Dedifferentiated amniotic fluid mesenchymal stem cell (primary cell): ENCODE measurements around the gene MTOR.
"Not testable (repeated sequence)": the region's sequence is repeated elsewhere in the genome, so short reads cannot be mapped to it uniquely, and the experiment has no call there.

Source experiments
- DNase-seq: peaks from one replicate; pipeline ENCODE4 v3.0.0-alpha.2; 2016; ENCODE audit errors: extremely low spot score

Gene MTOR

GRCh38 chr1:11280719-11281376 is 18.5 kb upstream of the MTOR start:
- DNase-seq, result no peak

- no peak for DNase-seq
These were observed 17.3 kb upstream of the MTOR start for GRCh38 chr1:11279630-11280029.

GRCh38 chr1:11279152-11279551 is 16.8 kb upstream of the MTOR start:
- no peak for DNase-seq

- no peak for DNase-seq
These were observed 11.4 kb upstream of the MTOR start for GRCh38 chr1:11273595-11274234.

GRCh38 chr1:11272832-11273594 is 10.7 kb upstream of the MTOR start, which contains the start of gene UBIAD1:
Gene UBIAD1 (plus strand): TSS chr1:11273198. CDS start chr1:11273532, 334 bp downstream.
- peak; percentile 74 for DNase-seq

- no peak for DNase-seq
These were observed 10.1 kb upstream of the MTOR start for GRCh38 chr1:11272544-11272831.

- not testable (repeated sequence) for DNase-seq
These were observed 5.3 kb upstream of the MTOR start for GRCh38 chr1:11267350-11268337.

- no peak for DNase-seq
These were observed 4.1 kb upstream of the MTOR start for GRCh38 chr1:11266268-11267074.

GRCh38 chr1:11256299-11256698 is 6.1 kb downstream of the MTOR start:
- DNase-seq, result no peak

- DNase-seq, result no peak
These were observed 9.1 kb downstream of the MTOR start for GRCh38 chr1:11253226-11253625.

GRCh38 chr1:11252538-11252937 is 9.8 kb downstream of the MTOR start:
- DNase-seq, result no peak

GRCh38 chr1:11248169-11248568 is 14.2 kb downstream of the MTOR start:
- no peak for DNase-seq

- DNase-seq, result no peak
These were observed 16.2 kb downstream of the MTOR start for GRCh38 chr1:11245904-11246719.

- DNase-seq, result no peak
These were observed 17.1 kb downstream of the MTOR start for GRCh38 chr1:11245248-11245647.

GRCh38 chr1:11238311-11238710 is 24.0 kb downstream of the MTOR start:
- DNase-seq, result no peak

- DNase-seq, result no peak
These were observed 25.0 kb downstream of the MTOR start for GRCh38 chr1:11237356-11237755.

- no peak for DNase-seq
These were observed 29.1 kb downstream of the MTOR start for GRCh38 chr1:11233208-11233607.

- DNase-seq, result no peak
These were observed 33.1 kb downstream of the MTOR start for GRCh38 chr1:11229203-11229602.

- DNase-seq, result no peak
These were observed 35.0 kb downstream of the MTOR start for GRCh38 chr1:11227106-11228077.
